CD4-positive, alpha-beta T cell treated with Interleukin-2 at 100 ng/mL for 4 hours (primary cell): ENCODE measurements around the gene STRIP1.

Source experiments
- DNase-seq: peaks from one replicate; pipeline ENCODE4 v3.0.0-alpha.2; 2020; ENCODE audit warnings: low spot score

Gene STRIP1

GRCh38 chr1:110049801-110050601 is 15.6 kb downstream of the STRIP1 start:
- no peak for DNase-seq

- no peak for DNase-seq
These were observed 16.3 kb downstream of the STRIP1 start for GRCh38 chr1:110050602-110051261.

GRCh38 chr1:110051262-110051648 is 16.8 kb downstream of the STRIP1 start:
- DNase-seq: no peak

GRCh38 chr1:110053552-110054428 is 19.4 kb downstream of the STRIP1 start:
- DNase-seq: peak; percentile 67

GRCh38 chr1:110055493-110056284 is 21.3 kb downstream of the STRIP1 start:
- no peak for DNase-seq

- no peak for DNase-seq
These were observed 21.9 kb downstream of the STRIP1 start for GRCh38 chr1:110056285-110056683.

- DNase-seq: no peak
These were observed 22.4 kb downstream of the STRIP1 start for GRCh38 chr1:110056776-110057175.

- no peak for DNase-seq
These were observed 23.6 kb downstream of the STRIP1 start for GRCh38 chr1:110057963-110058518.

- DNase-seq: no peak
These were observed 24.2 kb downstream of the STRIP1 start for GRCh38 chr1:110058591-110058990.

- no peak for DNase-seq
These were observed 24.9 kb downstream of the STRIP1 start for GRCh38 chr1:110059133-110059863.

- peak; percentile 68 for DNase-seq
These were observed 25.7 kb downstream of the STRIP1 start for GRCh38 chr1:110060034-110060661.

GRCh38 chr1:110060662-110061060 is 26.2 kb downstream of the STRIP1 start:
- no peak for DNase-seq

GRCh38 chr1:110061341-110061740 is 26.9 kb downstream of the STRIP1 start:
- DNase-seq: no peak

GRCh38 chr1:110062612-110063011 is 28.2 kb downstream of the STRIP1 start:
- DNase-seq: no peak

- no peak for DNase-seq
These were observed 29.4 kb downstream of the STRIP1 start for GRCh38 chr1:110063781-110064180.

- DNase-seq: no peak
These were observed 30.3 kb downstream of the STRIP1 start for GRCh38 chr1:110064576-110065337.

- no peak for DNase-seq
These were observed 31.4 kb downstream of the STRIP1 start for GRCh38 chr1:110065841-110066240.

GRCh38 chr1:110067479-110067892 is 33.1 kb downstream of the STRIP1 start:
- no peak for DNase-seq

- no peak for DNase-seq
These were observed 33.6 kb downstream of the STRIP1 start for GRCh38 chr1:110067893-110068645.
